ENCODE results near the gene GXYLT2.
A peak's percentile ranks its signal among the peaks of the same experiment; 100 is the strongest.
"Not testable (repeated sequence)": the region's sequence is repeated elsewhere in the genome, so short reads cannot be mapped to it uniquely, and the experiment has no call there.

GXYLT2 gene

GRCh38 chr3:72892870-72893269 is 5.0 kb downstream of the GXYLT2 start:
- DNase-seq (ENCODE audit: low read depth): no peak

- DNase-seq (ENCODE audit: low read depth): no peak
Observed at GRCh38 chr3:72894976-72895552, 7.2 kb downstream of the GXYLT2 start.

- DNase-seq (ENCODE audit: low read depth): no peak
Observed at GRCh38 chr3:72896996-72897757, 9.3 kb downstream of the GXYLT2 start.

- DNase-seq (ENCODE audit: low read depth): no peak
Observed at GRCh38 chr3:72897758-72898007, 9.8 kb downstream of the GXYLT2 start.

- no peak for DNase-seq (ENCODE audit: low read depth)
Observed at GRCh38 chr3:72899349-72899765, 11.5 kb downstream of the GXYLT2 start.

GRCh38 chr3:72900048-72900447 is 12.2 kb downstream of the GXYLT2 start:
- DNase-seq (ENCODE audit: low read depth): no peak

- DNase-seq (ENCODE audit: low read depth): no peak
Observed at GRCh38 chr3:72901840-72902239, 14.0 kb downstream of the GXYLT2 start.

- DNase-seq (ENCODE audit: low read depth): peak; percentile 81
Observed at GRCh38 chr3:72903004-72903403, 15.2 kb downstream of the GXYLT2 start.

- no peak for DNase-seq (ENCODE audit: low read depth)
Observed at GRCh38 chr3:72904163-72904562, 16.3 kb downstream of the GXYLT2 start.

- no peak for DNase-seq (ENCODE audit: low read depth)
Observed at GRCh38 chr3:72906154-72906553, 18.3 kb downstream of the GXYLT2 start.

GRCh38 chr3:72907131-72907711 is 19.4 kb downstream of the GXYLT2 start:
- DNase-seq (ENCODE audit: low read depth): no peak

GRCh38 chr3:72907731-72908620 is 20.1 kb downstream of the GXYLT2 start:
- DNase-seq (ENCODE audit: low read depth): no peak

- no peak for DNase-seq (ENCODE audit: low read depth)
Observed at GRCh38 chr3:72909591-72909990, 21.7 kb downstream of the GXYLT2 start.

GRCh38 chr3:72912532-72912931 is 24.7 kb downstream of the GXYLT2 start:
- no peak for DNase-seq (ENCODE audit: low read depth)

- no peak for DNase-seq (ENCODE audit: low read depth)
Observed at GRCh38 chr3:72914383-72914782, 26.5 kb downstream of the GXYLT2 start.

- no peak for DNase-seq (ENCODE audit: low read depth)
Observed at GRCh38 chr3:72916250-72916649, 28.4 kb downstream of the GXYLT2 start.

GRCh38 chr3:72919520-72919919 is 31.7 kb downstream of the GXYLT2 start:
- DNase-seq (ENCODE audit: low read depth): no peak

- no peak for DNase-seq (ENCODE audit: low read depth)
Observed at GRCh38 chr3:72924055-72924454, 36.2 kb downstream of the GXYLT2 start.

- not testable (repeated sequence) for DNase-seq (ENCODE audit: low read depth)
Observed at GRCh38 chr3:72928781-72929735, 41.2 kb downstream of the GXYLT2 start.

- no peak for DNase-seq (ENCODE audit: low read depth)
Observed at GRCh38 chr3:72930754-72931153, 42.9 kb downstream of the GXYLT2 start.

GRCh38 chr3:72932416-72932815 is 44.6 kb downstream of the GXYLT2 start:
- no peak for DNase-seq (ENCODE audit: low read depth)

All from HS-5 (cell line).